ENCODE measurements around the gene BEST2.

BEST2 gene

GRCh38 chr19:12731337-12731736 is 20.3 kb upstream of the BEST2 start:
- Histone ChIP-seq H3K27me3 (ENCODE audit: control insufficient read depth, insufficient read depth, low read length) (no peaks in the 10 kb centered on the region), H3K36me3 (ENCODE audit: control insufficient read depth, insufficient read depth, low read length) (peaks cover 35% of the 10 kb centered on the region), H3K9ac (ENCODE audit: low read depth, low read length) (no peak overlapping the region), H3K4me3 (ENCODE audit: low read depth, low read length) (no peak overlapping the region), H3K9me3 (ENCODE audit: control insufficient read depth, insufficient read depth, low read length) (no peaks in the 10 kb centered on the region), H3K4me1 (ENCODE audit: control insufficient read depth, insufficient read depth, low read length) (peaks cover 8% of the 10 kb centered on the region), H3K27ac (ENCODE audit: low read depth, low read length) (no peak overlapping the region)

GRCh38 chr19:12733369-12734214 is 18.0 kb upstream of the BEST2 start:
- peaks cover 4% of the 10 kb centered on the region; the same call in 1 of the 2 replicates for H3K4me1 ChIP-seq (ENCODE audit: control insufficient read depth, insufficient read depth, low read length)
- H3K27me3 ChIP-seq (ENCODE audit: control insufficient read depth, insufficient read depth, low read length) = no peaks in the 10 kb centered on the region
- peak overlapping the region; percentile 97 for H3K4me3 ChIP-seq (ENCODE audit: low read depth, low read length)
- peaks cover 36% of the 10 kb centered on the region for H3K36me3 ChIP-seq (ENCODE audit: control insufficient read depth, insufficient read depth, low read length)
- peak overlapping the region; percentile 92 for H3K27ac ChIP-seq (ENCODE audit: low read depth, low read length)
- no peaks in the 10 kb centered on the region for H3K9me3 ChIP-seq (ENCODE audit: control insufficient read depth, insufficient read depth, low read length)
- H3K9ac ChIP-seq (ENCODE audit: low read depth, low read length) = peak overlapping the region; percentile 85

- peak within 1 kb of the TSS; percentile 90 for H3K4me3 ChIP-seq (ENCODE audit: low read depth, low read length)
- H3K9ac ChIP-seq (ENCODE audit: low read depth, low read length) = peak within 1 kb of the TSS; percentile 98
- H3K9me3 ChIP-seq (ENCODE audit: control insufficient read depth, insufficient read depth, low read length) = no peaks in the 10 kb centered on the region
- H3K36me3 ChIP-seq (ENCODE audit: control insufficient read depth, insufficient read depth, low read length) = peaks cover 22% of the 10 kb centered on the region
- H3K27ac ChIP-seq (ENCODE audit: low read depth, low read length) = peak within 1 kb of the TSS; percentile 94
- peaks cover 4% of the 10 kb centered on the region; the same call in 1 of the 2 replicates for H3K4me1 ChIP-seq (ENCODE audit: control insufficient read depth, insufficient read depth, low read length)
- H3K27me3 ChIP-seq (ENCODE audit: control insufficient read depth, insufficient read depth, low read length) = no peaks in the 10 kb centered on the region
These were observed 14.4 kb upstream of the BEST2 start, which contains the start of gene GET3 for GRCh38 chr19:12736995-12737834. TSS of gene GET3 (plus strand) at chr19:12737497. CDS start at chr19:12737506, 9 bp downstream.

- Histone ChIP-seq H3K27ac (ENCODE audit: low read depth, low read length) (peak overlapping the region; percentile 94), H3K4me1 (ENCODE audit: control insufficient read depth, insufficient read depth, low read length) (peaks cover 4% of the 10 kb centered on the region; the same call in 1 of the 2 replicates), H3K27me3 (ENCODE audit: control insufficient read depth, insufficient read depth, low read length) (no peaks in the 10 kb centered on the region), H3K9ac (ENCODE audit: low read depth, low read length) (peak overlapping the region; percentile 98), H3K36me3 (ENCODE audit: control insufficient read depth, insufficient read depth, low read length) (peaks cover 24% of the 10 kb centered on the region), H3K9me3 (ENCODE audit: control insufficient read depth, insufficient read depth, low read length) (no peaks in the 10 kb centered on the region), H3K4me3 (ENCODE audit: low read depth, low read length) (peak overlapping the region; percentile 90)
These were observed 13.7 kb upstream of the BEST2 start for GRCh38 chr19:12737835-12738351.

GRCh38 chr19:12745166-12745897 is 6.3 kb upstream of the BEST2 start:
- H3K27ac ChIP-seq (ENCODE audit: low read depth, low read length) = no peak overlapping the region
- H3K4me1 ChIP-seq (ENCODE audit: control insufficient read depth, insufficient read depth, low read length) = no peaks in the 10 kb centered on the region
- peaks cover 44% of the 10 kb centered on the region for H3K36me3 ChIP-seq (ENCODE audit: control insufficient read depth, insufficient read depth, low read length)
- H3K27me3 ChIP-seq (ENCODE audit: control insufficient read depth, insufficient read depth, low read length) = no peaks in the 10 kb centered on the region
- no peak overlapping the region for H3K9ac ChIP-seq (ENCODE audit: low read depth, low read length)
- H3K4me3 ChIP-seq (ENCODE audit: low read depth, low read length) = no peak overlapping the region
- H3K9me3 ChIP-seq (ENCODE audit: control insufficient read depth, insufficient read depth, low read length) = no peaks in the 10 kb centered on the region

- Histone ChIP-seq H3K27ac (ENCODE audit: low read depth, low read length) (no peak overlapping the region), H3K27me3 (ENCODE audit: control insufficient read depth, insufficient read depth, low read length) (no peaks in the 10 kb centered on the region)
These were observed 3.1 kb upstream of the BEST2 start for GRCh38 chr19:12748489-12748888.

GRCh38 chr19:12749938-12750521 is 1.6 kb upstream of the BEST2 start:
- peaks cover 25% of the 10 kb centered on the region for H3K36me3 ChIP-seq (ENCODE audit: control insufficient read depth, insufficient read depth, low read length)
- H3K27ac ChIP-seq (ENCODE audit: low read depth, low read length) = no peak overlapping the region
- peaks cover 4% of the 10 kb centered on the region; the same call in 1 of the 2 replicates for H3K4me1 ChIP-seq (ENCODE audit: control insufficient read depth, insufficient read depth, low read length)
- no peaks in the 10 kb centered on the region for H3K27me3 ChIP-seq (ENCODE audit: control insufficient read depth, insufficient read depth, low read length)
- no peaks in the 10 kb centered on the region for H3K9me3 ChIP-seq (ENCODE audit: control insufficient read depth, insufficient read depth, low read length)
- H3K4me3 ChIP-seq (ENCODE audit: low read depth, low read length) = no peak overlapping the region
- H3K9ac ChIP-seq (ENCODE audit: low read depth, low read length) = no peak overlapping the region

More at GRCh38 chr19:12748489-12748888, 3.1 kb upstream of the BEST2 start:
- Histone ChIP-seq H3K4me3 (ENCODE audit: low read depth, low read length) (no peak overlapping the region), H3K9me3 (ENCODE audit: control insufficient read depth, insufficient read depth, low read length) (no peaks in the 10 kb centered on the region), H3K9ac (ENCODE audit: low read depth, low read length) (no peak overlapping the region), H3K36me3 (ENCODE audit: control insufficient read depth, insufficient read depth, low read length) (peaks cover 33% of the 10 kb centered on the region), H3K4me1 (ENCODE audit: control insufficient read depth, insufficient read depth, low read length) (peaks cover 4% of the 10 kb centered on the region; the same call in 1 of the 2 replicates)

GRCh38 chr19:12750851-12751250 is 740 bp upstream of the BEST2 start:
- no peak overlapping the region for H3K4me3 ChIP-seq (ENCODE audit: low read depth, low read length)
- no peaks in the 10 kb centered on the region for H3K27me3 ChIP-seq (ENCODE audit: control insufficient read depth, insufficient read depth, low read length)

GRCh38 chr19:12752056-12752781 is 628 bp downstream of the BEST2 start:
- Histone ChIP-seq H3K9me3 (ENCODE audit: control insufficient read depth, insufficient read depth, low read length) (no peaks in the 10 kb centered on the region), H3K36me3 (ENCODE audit: control insufficient read depth, insufficient read depth, low read length) (peaks cover 6% of the 10 kb centered on the region), H3K27me3 (ENCODE audit: control insufficient read depth, insufficient read depth, low read length) (no peaks in the 10 kb centered on the region), H3K9ac (ENCODE audit: low read depth, low read length) (no peak overlapping the region), H3K4me1 (ENCODE audit: control insufficient read depth, insufficient read depth, low read length) (peaks cover 4% of the 10 kb centered on the region; the same call in 1 of the 2 replicates), H3K27ac (ENCODE audit: low read depth, low read length) (no peak overlapping the region), H3K4me3 (ENCODE audit: low read depth, low read length) (peak overlapping the region; percentile 55)

More at GRCh38 chr19:12750851-12751250, 740 bp upstream of the BEST2 start:
- no peak overlapping the region for H3K9ac ChIP-seq (ENCODE audit: low read depth, low read length)
- H3K36me3 ChIP-seq (ENCODE audit: control insufficient read depth, insufficient read depth, low read length) = peaks cover 17% of the 10 kb centered on the region
- no peaks in the 10 kb centered on the region for H3K9me3 ChIP-seq (ENCODE audit: control insufficient read depth, insufficient read depth, low read length)
- H3K27ac ChIP-seq (ENCODE audit: low read depth, low read length) = no peak overlapping the region
- peaks cover 4% of the 10 kb centered on the region; the same call in 1 of the 2 replicates for H3K4me1 ChIP-seq (ENCODE audit: control insufficient read depth, insufficient read depth, low read length)

All from HUES48 (cell line).